Right lobe of liver (tissue), 6 donors: ENCODE measurements around the gene RPE. TPM values are rescaled to one million over a fixed set of nuclear protein-coding genes. Genes with fewer than 3 reads are reported as not detected.

Source experiments
- ATAC-seq, 4 donors: fragments of 200-7000 bp; cut with Tn5 transposase; one replicate each; pipeline ENCODE4 v1.9.1; 2020; ENCODE audit warnings: mild to moderate bottlenecking in 4 of 4, moderate library complexity in 4 of 4
- DNase-seq, 3 donors: peaks; one replicate each; pipeline ENCODE4 v3.0.0-alpha.2; 2020
- H3K27ac ChIP-seq, 3 donors: fragments of 200-600 bp; one replicate each; pipeline ENCODE4 v1.8.0; 2022
- H3K27me3 ChIP-seq, 2 donors: fragments of 200-600 bp; one replicate each; pipeline ENCODE4 v1.8.0; 2022
- H3K36me3 ChIP-seq, 4 donors: fragments of 200-600 bp; sonication (generic) in 1 of 4; one replicate each; pipeline versions ENCODE4 v1.5.1 to v1.8.0; 2017 to 2022; ENCODE audit warnings: control low read depth in 1 of 4
- H3K4me1 ChIP-seq, 4 donors: fragments of 200-600 bp; sonication (generic) in 1 of 4; one replicate each; pipeline versions ENCODE4 v1.5.1 to v1.8.0; 2017 to 2022; ENCODE audit warnings: control low read depth in 1 of 4
- H3K4me3 ChIP-seq, 3 donors: fragments of 200-600 bp; one replicate each; pipeline ENCODE4 v1.8.0; 2022
- H3K9me3 ChIP-seq, 4 donors: fragments of 200-600 bp; sonication (generic) in 1 of 4; one replicate each; pipeline versions ENCODE4 v1.5.1 to v1.8.0; 2017 to 2022; ENCODE audit warnings: control low read depth in 1 of 4
- CTCF ChIP-seq, 4 donors: fragments of 200-600 bp in 3 of 4; fragments of 450-650 bp in 1 of 4; IDR thresholded peaks; one replicate each; pipeline versions ENCODE4 v1.5.1 to v1.8.0; 2016 to 2022; ENCODE audit warnings: antibody characterized with exemption in 4 of 4, mild to moderate bottlenecking in 2 of 4
- POLR2A ChIP-seq: fragments of 450-650 bp; IDR thresholded peaks from one replicate; pipeline ENCODE4 v1.6.1; 2017; ENCODE audit warnings: antibody characterized with exemption, mild to moderate bottlenecking
- WGBS: methylation state at CpG from one replicate; pipeline ENCODE4 v1.1.6; 2018; ENCODE audit warnings: low coverage, low lambda C conversion rate; ENCODE audit not compliant: insufficient coverage; ENCODE audit errors: missing lambda C conversion rate; 5-methylcytosine and 5-hydroxymethylcytosine counted together
- intact Hi-C, 2 donors: fragments of 100-400 bp; cut with DNase I; formaldehyde crosslinking; loops; one replicate each; pipeline versions ENCODE4 v1.11.2 to v1.14.1; 2022
- total RNA-seq, 6 experiments: library from RNA; depleted of rRNA in 2 of 6; stranded (reverse); fragments of >200 nt in 2 of 6; fragmentation: NEBNext Ultra II Directional in 3 of 6; extraction: Animal tissue kit (Norgen Biotek cat#: 25700) in 3 of 6; gene quantifications; one replicate each; pipeline versions ENCODE4 v1.1.0 to v1.2.4, GENCODE V29; 2016 to 2023
- donor health status: DM: no; HTN: yes; CAD: no.
- donor health status: DM: no; HTN: no; CAD: no.
- donor health status: DM: no; HTN: no; CAD: no.
- donor health status: DM: no; HTN: yes; CAD: no.
- donor health status: DM: no; HTN: yes; CAD: no.

Gene RPE
- total RNA-seq, 6 experiments from 2014 or later, result 21.8 to 39.9 (median 25.3) TPM

GRCh38 chr2:210009126-210009525, 6.7 kb downstream of the RPE start:
- ATAC-seq (no peak), DNase-seq (no peak)
- H3K4me3 ChIP-seq, result no peak overlapping the region
- TF ChIP-seq POLR2A (no peak), CTCF (IDR thresholded peaks at IDR 0.05) (no peak)
- H3K9me3 ChIP-seq, result no peaks in the 10 kb centered on the region
- H3K4me1 ChIP-seq, result peaks cover 0 to 6% (median 0%) of the 10 kb centered on the region in 4 donors
- WGBS, result 66% methylated on average over 6 of the region's 6 CpGs
- no peak overlapping the region for H3K27ac ChIP-seq
- no peaks in the 10 kb centered on the region for H3K27me3 ChIP-seq
- intact Hi-C loops, result no loop called here
- H3K36me3 ChIP-seq, result no peaks in the 10 kb centered on the region

GRCh38 chr2:210009896-210010295, 7.5 kb downstream of the RPE start:
- intact Hi-C loops, result no loop called here

GRCh38 chr2:210020138-210020537, 17.7 kb downstream of the RPE start:
- no peak overlapping the region for H3K27ac ChIP-seq
- H3K27me3 ChIP-seq, result no peaks in the 10 kb centered on the region
- DNase-seq (no peak), ATAC-seq (no peak)
- no peaks in the 10 kb centered on the region for H3K9me3 ChIP-seq
- WGBS, result 73% methylated on average over 1 of the region's 1 CpG
- TF ChIP-seq CTCF (IDR thresholded peaks at IDR 0.05) (no peak), POLR2A (no peak)
- intact Hi-C loops, result no loop called here
- no peaks in the 10 kb centered on the region for H3K4me1 ChIP-seq
- peaks cover 0 to 72% (median 24%) of the 10 kb centered on the region in 4 donors for H3K36me3 ChIP-seq
- H3K4me3 ChIP-seq, result no peak overlapping the region

More at GRCh38 chr2:210009896-210010295, 7.5 kb downstream of the RPE start:
- no peaks in the 10 kb centered on the region for H3K9me3 ChIP-seq
- ATAC-seq, result no peak
- 63% methylated on average over 3 of the region's 3 CpGs for WGBS
- DNase-seq, result no peak
- no peak overlapping the region for H3K27ac ChIP-seq
- TF ChIP-seq CTCF (IDR thresholded peaks at IDR 0.05) (no peak), POLR2A (no peak)
- H3K36me3 ChIP-seq, result peaks cover 0 to 6% (median 0%) of the 10 kb centered on the region in 4 donors
- peaks cover 0 to 4% (median 0%) of the 10 kb centered on the region in 4 donors for H3K4me1 ChIP-seq
- no peak overlapping the region for H3K4me3 ChIP-seq
- H3K27me3 ChIP-seq, result no peaks in the 10 kb centered on the region

GRCh38 chr2:210022824-210023223, 20.4 kb downstream of the RPE start:
- no peaks in the 10 kb centered on the region for H3K4me1 ChIP-seq
- H3K27me3 ChIP-seq, result no peaks in the 10 kb centered on the region
- no peak for TF ChIP-seq POLR2A
- TF ChIP-seq CTCF (IDR thresholded peaks at IDR 0.05), result no peak
- H3K4me3 ChIP-seq, result no peak overlapping the region
- no peaks in the 10 kb centered on the region for H3K9me3 ChIP-seq
- DNase-seq, result no peak
- ATAC-seq, result peak in 1 of 4 donors; percentile 58
- intact Hi-C loops, result no loop called here
- H3K27ac ChIP-seq, result no peak overlapping the region
- 80% methylated on average over 3 of the region's 3 CpGs for WGBS
- H3K36me3 ChIP-seq, result peaks cover 0 to 58% (median 22%) of the 10 kb centered on the region in 4 donors

- peaks cover 0 to 24% (median 8%) of the 10 kb centered on the region in 4 donors for H3K36me3 ChIP-seq
- intact Hi-C loops, result no loop called here
Measured at GRCh38 chr2:210027608-210028007, 25.2 kb downstream of the RPE start.

More at GRCh38 chr2:210027608-210028007, 25.2 kb downstream of the RPE start:
- DNase-seq (no peak), ATAC-seq (no peak)
- TF ChIP-seq CTCF (IDR thresholded peaks at IDR 0.05) (no peak), POLR2A (no peak)
- no peak overlapping the region for H3K4me3 ChIP-seq
- WGBS, result 79% methylated on average over 2 of the region's 2 CpGs
- H3K27ac ChIP-seq, result no peak overlapping the region
- no peaks in the 10 kb centered on the region for H3K27me3 ChIP-seq
- no peaks in the 10 kb centered on the region for H3K9me3 ChIP-seq
- H3K4me1 ChIP-seq, result no peaks in the 10 kb centered on the region
